Stomach (tissue), 9 donors: ENCODE measurements around the gene CACNA1E. TPM values are rescaled to one million over a fixed set of nuclear protein-coding genes. Genes with fewer than 3 reads are reported as not detected.
A peak's percentile ranks its signal among the peaks of the same experiment; 100 is the strongest.

Experiments
- DNase-seq, 2 donors: peaks; one replicate each; pipeline versions ENCODE4 v3.0.0 to v3.0.0-alpha.2; 2013 to 2019
- H3K27ac ChIP-seq, 5 donors: fragments of 200-600 bp in 4 of 5; sonication (generic) in 4 of 5; one replicate each; pipeline ENCODE4 v1.5.1; 2013 to 2019; ENCODE audit warnings: mild to moderate bottlenecking in 1 of 5, moderate library complexity in 1 of 5
- H3K27me3 ChIP-seq, 3 donors: fragments of 200-600 bp; sonication (generic); one replicate each; pipeline ENCODE4 v1.5.1; 2017 to 2019; ENCODE audit warnings: mixed run types in 1 of 3
- H3K36me3 ChIP-seq, 4 donors: fragments of 200-600 bp; sonication (generic); 1 replicate in 3 of 4; 2 replicates in 1 of 4; pipeline ENCODE4 v1.5.1; 2016 to 2019
- H3K4me1 ChIP-seq, 4 donors: fragments of 200-600 bp; sonication (generic); one replicate each; pipeline ENCODE4 v1.5.1; 2016 to 2019
- H3K4me3 ChIP-seq, 4 donors: fragments of 200-600 bp; sonication (generic) in 3 of 4; one replicate each; pipeline ENCODE4 v1.5.1; 2016 to 2019; ENCODE audit warnings: mild to moderate bottlenecking in 1 of 4
- H3K9me3 ChIP-seq, 4 donors: fragments of 200-600 bp; sonication (generic); one replicate each; pipeline ENCODE4 v1.5.1; 2016 to 2019
- EP300 ChIP-seq: sonication (generic); formaldehyde crosslinking; IDR thresholded peaks from one replicate; pipeline ENCODE4 v1.6.1; 2017; ENCODE audit warnings: antibody characterized with exemption
- POLR2A ChIP-seq, 4 donors: fragments of 450-650 bp; IDR thresholded peaks; one replicate each; pipeline ENCODE4 v1.6.1; 2016; ENCODE audit warnings: antibody characterized with exemption in 4 of 4, control low read depth in 2 of 4, mild to moderate bottlenecking in 1 of 4, moderate library complexity in 1 of 4
- POLR2AphosphoS5 ChIP-seq, 3 donors: sonication (generic); formaldehyde crosslinking; IDR thresholded peaks; one replicate each; pipeline ENCODE4 v1.6.1; 2016; ENCODE audit warnings: antibody characterized with exemption in 3 of 3
- WGBS, 5 donors: extraction: QIAGEN DNeasy Blood & Tissue Kit in 3 of 5; methylation state at CpG; one replicate each; pipeline versions ENCODE4 v1.1.5 to v1.1.7; 2013 to 2018; 5-methylcytosine and 5-hydroxymethylcytosine counted together
- intact Hi-C: fragments of 100-400 bp; cut with DNase I; formaldehyde crosslinking; loops from one replicate; pipeline ENCODE4 v1.15.1; 2023; ENCODE audit warnings: low total_unique reads
- polyA plus RNA-seq, 3 donors: library from polyadenylated mRNA; stranded (reverse); fragments of 200-250 nt; gene quantifications; one replicate each; pipeline ENCODE4 v1.2.3, GENCODE V29; 2013
- total RNA-seq, 5 donors: library from RNA; depleted of rRNA; stranded (reverse); fragments of >200 nt; gene quantifications; one replicate each; pipeline versions ENCODE4 v1.1.0 to v1.2.3, GENCODE V29; 2014 to 2016
- TF ChIP-seq, protein P1 (sequence below), 7 experiments: fragments of 450-650 bp in 4 of 7; fragments of 200-600 bp in 3 of 7; sonication (generic) in 3 of 7; IDR thresholded peaks; one replicate each; pipeline ENCODE4 v1.5.1; 2016 to 2019; ENCODE audit warnings: antibody characterized with exemption in 7 of 7, control low read depth in 2 of 7, mild to moderate bottlenecking in 1 of 7
- donor health status: healthy with polysubstance abuse.
- donor health status: Bipolar disorder and iron deficiency.
- donor health status: healthy.

The CACNA1E gene
- total and polyA plus RNA-seq, 8 donors: under 0.01 to 1.8 (median 0.01) TPM; not detected in 4

GRCh38 chr1:181583598-181583997 is 100.3 kb downstream of the CACNA1E start:
- TF ChIP-seq POLR2AphosphoS5 (IDR thresholded peaks at IDR 0.05): peak in 1 of 3 donors; percentile 5
- TF ChIP-seq EP300: no peak
- TF ChIP-seq, protein P1, sequence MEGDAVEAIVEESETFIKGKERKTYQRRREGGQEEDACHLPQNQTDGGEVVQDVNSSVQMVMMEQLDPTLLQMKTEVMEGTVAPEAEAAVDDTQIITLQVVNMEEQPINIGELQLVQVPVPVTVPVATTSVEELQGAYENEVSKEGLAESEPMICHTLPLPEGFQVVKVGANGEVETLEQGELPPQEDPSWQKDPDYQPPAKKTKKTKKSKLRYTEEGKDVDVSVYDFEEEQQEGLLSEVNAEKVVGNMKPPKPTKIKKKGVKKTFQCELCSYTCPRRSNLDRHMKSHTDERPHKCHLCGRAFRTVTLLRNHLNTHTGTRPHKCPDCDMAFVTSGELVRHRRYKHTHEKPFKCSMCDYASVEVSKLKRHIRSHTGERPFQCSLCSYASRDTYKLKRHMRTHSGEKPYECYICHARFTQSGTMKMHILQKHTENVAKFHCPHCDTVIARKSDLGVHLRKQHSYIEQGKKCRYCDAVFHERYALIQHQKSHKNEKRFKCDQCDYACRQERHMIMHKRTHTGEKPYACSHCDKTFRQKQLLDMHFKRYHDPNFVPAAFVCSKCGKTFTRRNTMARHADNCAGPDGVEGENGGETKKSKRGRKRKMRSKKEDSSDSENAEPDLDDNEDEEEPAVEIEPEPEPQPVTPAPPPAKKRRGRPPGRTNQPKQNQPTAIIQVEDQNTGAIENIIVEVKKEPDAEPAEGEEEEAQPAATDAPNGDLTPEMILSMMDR (IDR thresholded peaks at IDR 0.05): peak in 4 of 7 experiments; percentile 9 to 83 (median 50)
- Histone ChIP-seq H3K9me3 (no peaks in the 10 kb centered on the region), H3K4me1 (no peaks in the 10 kb centered on the region), H3K36me3 (no peaks in the 10 kb centered on the region), H3K27me3 (no peaks in the 10 kb centered on the region), H3K27ac (no peak overlapping the region), H3K4me3 (no peak overlapping the region)
- 11 to 33% (median 20%) methylated on average over 3 of the region's 3 CpGs for WGBS, 5 donors
- intact Hi-C loops: no loop called here
- DNase-seq: peak; percentile 32 to 37

GRCh38 chr1:181587870-181588438 is 104.6 kb downstream of the CACNA1E start:
- TF ChIP-seq EP300 (no peak), POLR2AphosphoS5 (IDR thresholded peaks at IDR 0.05) (no peak), POLR2A (IDR thresholded peaks at IDR 0.05) (no peak)
- TF ChIP-seq, protein P1 (IDR thresholded peaks at IDR 0.05): no peak
- Histone ChIP-seq H3K36me3 (no peaks in the 10 kb centered on the region), H3K27me3 (no peaks in the 10 kb centered on the region), H3K9me3 (no peaks in the 10 kb centered on the region), H3K27ac (no peak overlapping the region), H3K4me1 (no peaks in the 10 kb centered on the region), H3K4me3 (no peak overlapping the region)
- intact Hi-C loops: no loop called here
- 85 to 88% (median 87%) methylated on average over 10 of the region's 10 CpGs for WGBS, 5 donors
- DNase-seq: peak in 1 of 2 donors; percentile 16

DNA sequence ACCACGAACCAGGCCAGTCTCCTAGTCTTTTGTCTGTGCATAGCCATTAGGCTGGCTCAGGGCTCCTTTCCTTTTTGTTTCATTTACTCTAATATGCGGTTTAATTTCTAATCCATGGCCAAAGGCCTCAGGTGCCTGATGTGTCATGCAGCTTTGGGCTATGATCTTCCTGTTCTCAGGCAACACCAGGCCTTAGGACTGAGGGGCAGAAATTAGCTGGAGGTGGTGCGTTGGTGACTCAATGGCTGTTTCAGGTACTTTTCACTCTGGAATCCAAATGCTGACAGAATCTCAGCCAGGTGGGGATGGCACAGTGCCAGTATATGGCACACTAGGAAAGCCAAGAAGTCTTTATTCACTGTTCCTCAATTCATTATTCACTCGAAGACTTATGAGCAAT is 105.3 kb downstream of the CACNA1E start:
- TF ChIP-seq, protein P1 (IDR thresholded peaks at IDR 0.05): no peak
- TF ChIP-seq POLR2A (IDR thresholded peaks at IDR 0.05) (no peak), EP300 (no peak), POLR2AphosphoS5 (IDR thresholded peaks at IDR 0.05) (no peak)
- intact Hi-C loops: no loop called here
- Histone ChIP-seq H3K27me3 (no peaks in the 10 kb centered on the region), H3K27ac (no peak overlapping the region), H3K9me3 (no peaks in the 10 kb centered on the region), H3K4me1 (no peaks in the 10 kb centered on the region), H3K4me3 (no peak overlapping the region), H3K36me3 (no peaks in the 10 kb centered on the region)
- WGBS, 5 donors: 78 to 84% (median 82%) methylated on average over 4 of the region's 4 CpGs
- no peak for DNase-seq

- intact Hi-C loops: no loop called here
- no peak for TF ChIP-seq EP300
- TF ChIP-seq POLR2AphosphoS5 (IDR thresholded peaks at IDR 0.05): no peak
- TF ChIP-seq POLR2A (IDR thresholded peaks at IDR 0.05): no peak
- TF ChIP-seq, protein P1 (IDR thresholded peaks at IDR 0.05): no peak
- no peaks in the 10 kb centered on the region for H3K27me3 ChIP-seq
Observed at GRCh38 chr1:181592255-181592859, 109.0 kb downstream of the CACNA1E start.

More at GRCh38 chr1:181592255-181592859, 109.0 kb downstream of the CACNA1E start:
- no peak overlapping the region for H3K4me3 ChIP-seq
- no peaks in the 10 kb centered on the region for H3K36me3 ChIP-seq
- no peak overlapping the region for H3K27ac ChIP-seq
- H3K4me1 ChIP-seq: no peaks in the 10 kb centered on the region
- H3K9me3 ChIP-seq: no peaks in the 10 kb centered on the region
- 48 to 59% (median 55%) methylated on average over 6 of the region's 6 CpGs for WGBS, 5 donors
- no peak for DNase-seq
